DMS53 treated with DMSO at 0.1 percent for 48 hours (cell line): ENCODE results near the gene KLF16.

ENCODE experiments used
- DNase-seq: peaks from one replicate; lab custom pipeline; 2025; ENCODE audit not compliant: unreplicated experiment; lab: John Stamatoyannopoulos, UW

Gene KLF16

GRCh38 chr19:1843646-1844394, 19.6 kb downstream of the KLF16 start:
- DNase-seq, result no peak

- DNase-seq, result no peak
These were observed 20.3 kb downstream of the KLF16 start for GRCh38 chr19:1843116-1843515.

- no peak for DNase-seq
These were observed 22.0 kb downstream of the KLF16 start for GRCh38 chr19:1841209-1841924.

GRCh38 chr19:1840541-1841115, 22.8 kb downstream of the KLF16 start:
- DNase-seq, result no peak

- no peak for DNase-seq
These were observed 23.5 kb downstream of the KLF16 start for GRCh38 chr19:1839658-1840540.

GRCh38 chr19:1837625-1838105, 25.7 kb downstream of the KLF16 start:
- DNase-seq, result no peak

- no peak for DNase-seq
These were observed 26.2 kb downstream of the KLF16 start for GRCh38 chr19:1837222-1837565.

- DNase-seq, result no peak
These were observed 26.7 kb downstream of the KLF16 start for GRCh38 chr19:1836458-1837221.

- DNase-seq, result no peak
These were observed 29.8 kb downstream of the KLF16 start for GRCh38 chr19:1833540-1833939.

- DNase-seq, result no peak
These were observed 31.2 kb downstream of the KLF16 start for GRCh38 chr19:1832046-1832663.

GRCh38 chr19:1830978-1831377, 32.4 kb downstream of the KLF16 start:
- no peak for DNase-seq

- no peak for DNase-seq
These were observed 32.8 kb downstream of the KLF16 start for GRCh38 chr19:1830568-1830967.

- no peak for DNase-seq
These were observed 33.4 kb downstream of the KLF16 start for GRCh38 chr19:1829958-1830357.

GRCh38 chr19:1828279-1829238, 34.8 kb downstream of the KLF16 start:
- DNase-seq, result no peak

GRCh38 chr19:1827566-1828278, 35.7 kb downstream of the KLF16 start:
- DNase-seq, result no peak

GRCh38 chr19:1826557-1827521, 36.5 kb downstream of the KLF16 start:
- no peak for DNase-seq

GRCh38 chr19:1825909-1826556, 37.3 kb downstream of the KLF16 start:
- peak; percentile 26 for DNase-seq
